ENCODE results near the gene TBRG1. TPM values are rescaled to one million over a fixed set of nuclear protein-coding genes. Genes with fewer than 3 reads are reported as not detected.

The TBRG1 gene
- total RNA-seq, 2 experiments from 2014 or later, result 39.6 to 47.4 TPM

- peak; percentile 87 for DNase-seq
- ChIA-PET CTCF (interaction anchor here (0.5 to 1.4 kb wide), 6 partner anchors 51 to 1703 kb away, joined by 3 to 8 read pairs (median 4); partner anchors contain the start of genes ESAM and TBRG1), POLR2A (interaction anchor here (0.6 to 0.7 kb wide), 2 partner anchors 47 to 140 kb away, joined by 3 to 7 read pairs; no protein-coding TSS in a partner anchor)
- peaks cover 46% of the 10 kb centered on the region for H3K4me1 Mint-ChIP-seq
- peaks cover 4% of the 10 kb centered on the region for H3K36me3 Mint-ChIP-seq (ENCODE audit: low read depth)
- H3K27ac Mint-ChIP-seq, result peak within 1 kb of the TSS; percentile 89
- no peaks in the 10 kb centered on the region for H3K27me3 Mint-ChIP-seq
- H3K4me3 Mint-ChIP-seq, result peak within 1 kb of the TSS; percentile 85
- peaks cover 2% of the 10 kb centered on the region for H3K9me3 Mint-ChIP-seq
These were observed 50.9 kb downstream of the TBRG1 start, which contains the start of the genes SIAE and SPA17 for GRCh38 chr11:124673333-124674167. Gene SIAE, minus strand, starts transcription at chr11:124673739. Its CDS starts 31 bp downstream, at chr11:124673708. Gene SPA17, plus strand, starts transcription at chr11:124673904. Its CDS starts 1,361 bp downstream, at chr11:124675265.

DNA sequence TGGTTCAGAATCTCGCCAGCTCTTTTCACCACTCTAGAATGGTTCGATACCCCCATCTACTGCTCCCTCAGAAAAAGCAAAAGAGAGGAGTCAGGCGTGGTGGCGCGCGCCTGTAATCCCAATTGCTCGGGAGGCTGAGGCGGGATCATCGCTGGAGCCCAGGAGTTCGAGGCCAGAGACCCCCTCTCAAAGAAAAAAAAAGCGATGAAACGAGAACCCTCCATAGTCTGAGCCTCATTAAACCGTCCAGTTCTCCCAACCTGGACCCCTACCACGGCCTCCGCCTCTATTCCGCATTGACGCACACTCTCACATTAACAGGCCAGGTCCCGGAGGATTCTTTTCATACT, 51.5 kb downstream of the TBRG1 start:
- ChIA-PET POLR2A (interaction anchor here (0.7 kb wide), 1 partner anchor 47 kb away, joined by 3 read pairs; no protein-coding TSS in a partner anchor), CTCF (interaction anchor here (1.0 to 1.4 kb wide), 2 partner anchors 52 to 89 kb away, joined by 3 to 4 read pairs; partner anchors contain the start of gene TBRG1)
- peaks cover 2% of the 10 kb centered on the region for H3K9me3 Mint-ChIP-seq
- peak overlapping the region; percentile 89 for H3K27ac Mint-ChIP-seq
- H3K36me3 Mint-ChIP-seq (ENCODE audit: low read depth), result peaks cover 4% of the 10 kb centered on the region
- DNase-seq, result no peak
- no peaks in the 10 kb centered on the region for H3K27me3 Mint-ChIP-seq
- H3K4me3 Mint-ChIP-seq, result peak overlapping the region; percentile 85
- peaks cover 46% of the 10 kb centered on the region for H3K4me1 Mint-ChIP-seq

GRCh38 chr11:124674571-124674970, 51.9 kb downstream of the TBRG1 start:
- peaks cover 2% of the 10 kb centered on the region for H3K9me3 Mint-ChIP-seq
- peak overlapping the region; percentile 85 for H3K4me3 Mint-ChIP-seq
- ChIA-PET POLR2A (no interaction called here), CTCF (interaction anchor here (1.4 kb wide), 1 partner anchor 52 kb away, joined by 3 read pairs; the partner anchor contains the start of gene TBRG1)
- peak overlapping the region; percentile 89 for H3K27ac Mint-ChIP-seq
- H3K27me3 Mint-ChIP-seq, result no peaks in the 10 kb centered on the region
- H3K4me1 Mint-ChIP-seq, result peaks cover 46% of the 10 kb centered on the region
- peaks cover 4% of the 10 kb centered on the region for H3K36me3 Mint-ChIP-seq (ENCODE audit: low read depth)
- DNase-seq, result no peak

DNA sequence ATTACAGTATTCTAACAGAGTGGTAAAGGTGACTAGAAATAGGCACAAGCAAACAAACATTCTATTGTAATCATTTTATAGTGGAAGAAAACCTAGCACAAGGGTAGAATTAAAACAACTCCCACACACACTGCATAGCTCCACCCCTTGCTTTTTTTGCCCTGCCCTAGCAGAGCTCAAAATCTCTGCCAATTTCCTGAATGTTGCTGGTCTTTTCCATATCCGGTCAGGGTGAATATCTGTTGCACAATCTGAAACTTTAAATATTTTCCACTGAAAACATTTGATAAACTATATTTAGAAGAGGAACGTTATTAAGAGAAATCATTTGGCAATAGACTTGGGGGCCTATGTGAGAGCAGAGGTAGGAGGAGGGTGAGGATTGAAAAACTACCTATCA, 53.7 kb downstream of the TBRG1 start:
- Mint-ChIP-seq H3K9me3 (peaks cover 1% of the 10 kb centered on the region), H3K4me3 (no peak overlapping the region), H3K36me3 (ENCODE audit: low read depth) (peaks cover 4% of the 10 kb centered on the region), H3K27me3 (peaks cover 2% of the 10 kb centered on the region), H3K27ac (no peak overlapping the region), H3K4me1 (peaks cover 37% of the 10 kb centered on the region)
- ChIA-PET POLR2A (no interaction called here), CTCF (no interaction called here)
- DNase-seq, result no peak

DNA sequence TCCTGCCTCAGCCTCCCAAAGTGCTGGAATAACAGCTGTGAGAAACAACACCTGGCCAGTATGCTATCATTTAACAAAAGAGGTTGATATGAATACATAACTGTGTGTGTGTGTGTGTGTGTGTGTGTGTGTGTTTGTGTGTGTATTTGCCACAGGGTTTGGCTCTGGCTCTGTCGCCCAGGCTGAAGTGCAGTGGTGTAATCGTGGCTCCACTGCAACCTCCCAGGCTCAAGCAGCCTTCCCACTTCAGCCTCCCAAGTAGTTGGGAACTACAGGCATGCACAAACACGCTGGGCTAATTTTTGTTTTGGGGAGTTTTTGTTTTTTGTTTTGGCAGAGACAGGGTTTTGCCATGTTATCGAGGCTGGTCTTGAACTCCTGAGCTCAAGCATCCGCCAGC, 55.8 kb downstream of the TBRG1 start:
- POLR2A ChIA-PET, result no interaction called here
- CTCF ChIA-PET, result interaction anchor here (0.8 kb wide), 1 partner anchor 9 kb away, joined by 4 read pairs; no protein-coding TSS in a partner anchor

DNA sequence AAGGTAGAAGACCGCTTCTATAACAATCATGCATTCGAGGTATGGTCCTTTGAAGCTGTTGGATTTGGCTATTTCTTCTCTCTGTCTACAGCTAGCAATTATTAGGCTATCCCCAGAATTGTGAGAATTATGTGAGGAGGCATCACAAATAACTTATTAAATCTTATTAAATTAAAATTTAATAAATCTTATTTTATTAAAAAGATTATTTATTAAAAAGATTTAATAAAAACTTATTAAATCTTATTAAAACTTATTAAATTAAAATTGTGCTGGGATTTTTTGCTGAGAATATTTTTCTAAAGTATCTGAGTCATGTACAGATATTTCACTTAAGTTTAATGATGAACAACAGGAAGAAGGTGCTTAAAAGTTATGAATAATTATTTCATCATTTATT, 58.8 kb downstream of the TBRG1 start:
- ChIA-PET POLR2A (no interaction called here), CTCF (no interaction called here)
- DNase-seq, result no peak
- Mint-ChIP-seq H3K27ac (no peak overlapping the region), H3K36me3 (ENCODE audit: low read depth) (peaks cover 6% of the 10 kb centered on the region), H3K27me3 (peaks cover 2% of the 10 kb centered on the region), H3K4me1 (peaks cover 2% of the 10 kb centered on the region), H3K9me3 (peaks cover 18% of the 10 kb centered on the region), H3K4me3 (no peak overlapping the region)

More for the DNA sequence above, 55.8 kb downstream of the TBRG1 start:
- DNase-seq, result no peak
- peaks cover 2% of the 10 kb centered on the region for H3K27me3 Mint-ChIP-seq
- no peak overlapping the region for H3K4me3 Mint-ChIP-seq
- H3K36me3 Mint-ChIP-seq (ENCODE audit: low read depth), result peaks cover 5% of the 10 kb centered on the region
- H3K27ac Mint-ChIP-seq, result no peak overlapping the region
- H3K9me3 Mint-ChIP-seq, result peaks cover 8% of the 10 kb centered on the region
- peaks cover 23% of the 10 kb centered on the region for H3K4me1 Mint-ChIP-seq

DNA sequence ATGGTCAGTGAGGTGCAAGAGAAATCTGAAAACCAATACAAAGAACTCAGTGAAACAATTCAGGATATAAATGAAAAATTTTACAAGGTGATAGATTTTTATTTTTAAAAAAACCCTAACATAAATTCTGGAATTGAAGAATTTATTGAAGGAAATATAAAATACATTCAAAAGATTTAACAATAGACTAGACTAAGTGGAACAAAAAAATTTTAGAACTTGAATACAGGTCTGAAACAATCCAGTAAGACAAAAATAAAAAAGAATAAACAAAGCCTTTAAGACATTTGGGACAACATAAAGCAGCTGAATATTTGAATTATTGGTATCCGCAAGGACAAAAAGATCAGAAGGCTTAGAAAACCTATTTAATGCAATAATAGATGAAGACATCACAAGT, 59.8 kb downstream of the TBRG1 start:
- POLR2A ChIA-PET, result no interaction called here
- no peak overlapping the region for H3K4me3 Mint-ChIP-seq
- peaks cover 3% of the 10 kb centered on the region for H3K27me3 Mint-ChIP-seq
- H3K4me1 Mint-ChIP-seq, result no peaks in the 10 kb centered on the region
- CTCF ChIA-PET, result no interaction called here
- H3K9me3 Mint-ChIP-seq, result peaks cover 24% of the 10 kb centered on the region
- no peak for DNase-seq
- H3K27ac Mint-ChIP-seq, result no peak overlapping the region
- peaks cover 6% of the 10 kb centered on the region for H3K36me3 Mint-ChIP-seq (ENCODE audit: low read depth)

Other genes starting within 250 kb of the TBRG1 start
- gene OR8B2, start 238.4 kb upstream of the TBRG1 start, total RNA-seq, result not detected
- gene OR8B3, start 223.8 kb upstream of the TBRG1 start, total RNA-seq, result not detected
- not detected for gene OR8B4, start 198.0 kb upstream of the TBRG1 start, total RNA-seq
- not detected for gene OR8B8, start 177.2 kb upstream of the TBRG1 start, total RNA-seq
- not detected for gene OR8B12, start 79.2 kb upstream of the TBRG1 start, total RNA-seq
- not detected for gene OR8A1, start 52.9 kb upstream of the TBRG1 start, total RNA-seq
- not detected for gene PANX3, start 11.4 kb upstream of the TBRG1 start, total RNA-seq
- 1 to 10 TPM; 6.5 to 7.5 TPM for gene SIAE, start 50.9 kb downstream of the TBRG1 start, total RNA-seq
- 1 to 10 TPM; 1.1 to 1.8 TPM for gene SPA17, start 51.0 kb downstream of the TBRG1 start, total RNA-seq
- gene NRGN, start 117.1 kb downstream of the TBRG1 start, total RNA-seq, result 10 to 100 TPM in 1 of 2 experiments, 1 to 10 TPM in 1; 8.9 to 11.6 TPM
- gene VSIG2, start 129.4 kb downstream of the TBRG1 start, total RNA-seq, result under 1 TPM in 1 of 2 experiments, not detected in 1; 0.22 TPM
- under 1 TPM; 0.19 to 0.45 TPM for gene ESAM, start 139.4 kb downstream of the TBRG1 start, total RNA-seq
- gene MSANTD2, start 177.5 kb downstream of the TBRG1 start, total RNA-seq, result 10 to 100 TPM in 1 of 2 experiments, 1 to 10 TPM in 1; 9.5 to 10.5 TPM
- gene ROBO3, start 242.6 kb downstream of the TBRG1 start, total RNA-seq, result 10 to 100 TPM; 12.0 to 12.1 TPM